Prostate gland (tissue), 2 donors: ENCODE data around the gene DDX19B.

Experiments used
- CTCF ChIP-seq, 4 experiments: fragments of 200-600 bp in 2 of 4; fragments of 450-650 bp in 2 of 4; sonication (generic) in 2 of 4; IDR thresholded peaks; 1 replicate in 3 of 4; 2 replicates in 1 of 4; pipeline ENCODE4 v1.5.1; 2016 to 2019; ENCODE audit warnings: antibody characterized with exemption in 4 of 4, mild to moderate bottlenecking in 2 of 4, moderate library complexity in 2 of 4
- POLR2A ChIP-seq: fragments of 450-650 bp; IDR thresholded peaks from one replicate; pipeline ENCODE4 v1.6.1; 2016; ENCODE audit warnings: antibody characterized with exemption, mild to moderate bottlenecking

GRCh38 chr16:70254180-70254964, 44.6 kb upstream of the DDX19B start:
- TF ChIP-seq POLR2A (no peak), CTCF (IDR thresholded peaks at IDR 0.05) (no peak)
